Measurements from ENCODE around the gene CCDC191.

Gene CCDC191

GRCh38 chr3:114052216-114052615 lies 4.1 kb downstream of the CCDC191 start:
- no peak for DNase-seq

GRCh38 chr3:114043205-114043604 lies 13.1 kb downstream of the CCDC191 start:
- DNase-seq = no peak

DNA sequence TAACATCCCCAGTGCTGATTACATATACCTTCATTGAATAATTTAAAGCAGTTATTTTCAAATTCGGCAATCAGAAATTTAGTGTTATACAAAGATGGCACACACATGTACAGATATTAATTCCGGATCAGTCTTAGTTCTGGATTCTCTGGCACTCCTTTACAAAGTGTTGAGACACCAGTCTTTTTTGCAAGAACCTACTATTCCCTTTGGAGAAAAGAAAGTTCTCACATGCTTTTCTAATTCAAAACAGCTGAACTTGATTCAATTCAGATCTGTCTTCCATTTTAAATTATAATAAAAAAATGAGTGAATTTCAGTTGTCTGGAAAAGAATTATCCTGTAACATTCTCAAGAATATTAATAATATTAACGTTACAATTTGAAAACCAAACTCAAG lies 20.4 kb downstream of the CCDC191 start:
- DNase-seq = no peak

- no peak for DNase-seq
Measured at GRCh38 chr3:114034787-114035545, 21.4 kb downstream of the CCDC191 start.

- DNase-seq = no peak
Measured at GRCh38 chr3:114034211-114034610, 22.1 kb downstream of the CCDC191 start.

DNA sequence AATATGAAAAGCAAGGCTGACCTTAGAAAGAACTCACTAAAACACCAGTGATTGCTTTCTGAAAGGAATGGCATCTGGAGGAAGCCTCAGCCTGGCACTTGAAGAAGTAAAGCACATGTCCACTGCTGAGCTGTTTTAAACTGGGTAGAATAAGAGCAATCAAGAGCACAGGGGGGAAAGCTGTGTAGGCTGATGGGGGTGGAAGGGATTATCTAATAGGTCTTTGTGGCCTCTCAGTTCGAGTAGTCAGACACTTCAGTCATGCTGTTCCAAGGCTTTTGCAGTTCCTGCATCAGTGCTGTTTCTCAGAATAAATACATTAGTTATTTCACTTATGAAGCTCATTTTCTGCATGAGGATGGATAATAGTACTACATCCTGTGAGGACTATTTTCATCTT lies 22.6 kb downstream of the CCDC191 start:
- no peak for DNase-seq

GRCh38 chr3:114026331-114026730 lies 30.0 kb downstream of the CCDC191 start:
- no peak for DNase-seq

DNA sequence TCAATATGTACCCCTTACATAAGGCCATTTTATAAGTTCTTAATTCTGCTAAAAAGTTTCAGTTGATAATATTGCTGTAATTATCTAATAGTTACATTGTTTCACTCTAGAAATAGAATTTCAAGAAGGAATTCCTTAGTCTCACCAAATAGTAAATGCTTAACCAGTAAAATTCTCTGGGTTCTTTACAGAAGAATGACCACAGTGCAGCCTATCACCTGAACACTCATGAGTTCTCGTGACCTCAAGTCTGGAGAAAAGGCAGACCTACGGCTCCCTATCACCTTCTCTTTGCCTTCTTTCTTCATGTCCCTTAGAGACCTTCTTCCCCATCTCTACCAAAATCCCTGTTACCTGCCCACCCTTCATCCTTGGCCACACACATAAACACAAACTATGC lies 30.9 kb downstream of the CCDC191 start:
- DNase-seq = no peak

GRCh38 chr3:114022145-114022802 lies 34.1 kb downstream of the CCDC191 start:
- DNase-seq = no peak

DNA sequence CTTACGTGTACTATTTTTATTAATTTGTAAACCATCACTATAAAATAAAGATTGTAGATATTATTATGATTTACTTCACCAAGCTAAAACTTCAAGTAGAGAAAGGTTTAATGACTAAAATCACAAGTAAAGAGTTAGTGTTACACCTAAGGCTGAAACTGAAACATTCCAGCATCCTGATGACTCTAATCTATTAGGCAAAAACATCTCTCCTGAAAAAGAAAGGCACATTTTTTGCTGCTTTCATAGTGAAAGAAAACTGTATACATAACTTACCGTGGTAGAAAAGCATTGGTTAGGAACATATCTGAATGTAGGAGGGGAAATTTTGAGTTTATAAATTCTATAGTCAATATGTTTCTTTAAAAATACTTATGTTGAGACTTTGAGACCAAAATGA lies 35.4 kb downstream of the CCDC191 start:
- DNase-seq = no peak

GRCh38 chr3:114019486-114019885 lies 36.8 kb downstream of the CCDC191 start:
- no peak for DNase-seq

GRCh38 chr3:114014211-114014610 lies 42.1 kb downstream of the CCDC191 start:
- DNase-seq = no peak

- DNase-seq = no peak
Measured at GRCh38 chr3:114011059-114011797, 45.1 kb downstream of the CCDC191 start.

- DNase-seq = no peak
Measured at GRCh38 chr3:114005481-114005880, 50.8 kb downstream of the CCDC191 start.

GRCh38 chr3:113985541-113985940 lies 70.8 kb downstream of the CCDC191 start:
- DNase-seq = no peak

GRCh38 chr3:113983544-113983943 lies 72.8 kb downstream of the CCDC191 start:
- no peak for DNase-seq

DNA sequence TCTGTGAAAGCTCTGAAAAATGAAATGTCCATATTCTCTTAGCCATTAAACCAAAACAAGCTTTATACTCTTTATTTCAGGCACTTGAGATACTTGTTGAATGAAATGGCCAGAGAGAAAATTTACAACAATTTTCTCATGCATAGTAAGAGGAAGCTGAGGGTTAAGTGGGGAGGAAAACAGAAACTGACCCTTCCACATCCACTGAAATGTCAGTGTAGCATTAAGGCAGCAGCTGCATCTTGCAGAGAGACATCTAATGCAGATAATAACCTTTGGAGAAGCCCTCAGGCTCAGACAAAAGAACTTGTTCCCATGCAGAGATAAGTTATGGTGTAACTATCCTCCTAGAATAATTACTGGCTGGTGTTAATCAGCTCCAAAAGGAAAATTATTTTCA lies 74.5 kb downstream of the CCDC191 start:
- no peak for DNase-seq

- DNase-seq = no peak
Measured at GRCh38 chr3:113979916-113980315, 76.4 kb downstream of the CCDC191 start.

DNA sequence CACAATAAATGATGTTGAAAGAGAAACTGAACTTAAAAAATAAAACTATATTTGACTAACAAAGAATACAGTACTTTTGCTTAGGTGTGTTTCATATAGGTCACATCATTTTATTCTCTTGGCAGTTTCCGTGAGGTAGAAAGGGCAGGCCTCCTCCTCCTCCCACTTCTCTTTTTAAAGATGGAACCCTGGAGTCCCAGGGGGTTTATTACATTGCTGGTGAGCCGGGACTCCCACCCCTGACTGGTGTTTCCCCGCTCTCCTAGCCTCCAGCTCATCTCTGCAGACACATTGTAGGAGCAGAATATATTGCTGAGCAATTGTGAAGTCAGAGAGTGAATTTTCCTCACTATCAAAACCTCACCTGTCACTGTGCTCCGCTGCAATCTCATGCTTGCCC lies 78.5 kb downstream of the CCDC191 start:
- no peak for DNase-seq

DNA sequence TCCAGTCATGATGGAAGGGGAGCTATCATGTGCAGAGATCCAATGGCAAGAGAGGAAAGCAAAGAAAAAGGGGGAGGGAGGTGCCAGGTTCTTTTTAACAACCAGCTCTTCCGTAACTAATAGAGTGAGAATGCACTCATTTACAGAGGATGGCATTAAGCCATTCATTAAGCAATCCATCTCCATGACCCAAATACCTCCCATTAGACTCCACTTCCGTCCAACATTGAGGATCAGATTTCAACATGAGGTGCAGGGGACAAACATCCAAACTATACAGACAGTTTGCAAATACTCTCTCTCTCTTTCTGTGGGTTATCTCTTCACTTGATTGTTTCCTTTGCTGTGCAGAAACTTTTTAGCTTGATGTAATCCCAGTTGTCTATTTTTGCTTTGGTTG lies 87.3 kb downstream of the CCDC191 start:
- no peak for DNase-seq

DNA sequence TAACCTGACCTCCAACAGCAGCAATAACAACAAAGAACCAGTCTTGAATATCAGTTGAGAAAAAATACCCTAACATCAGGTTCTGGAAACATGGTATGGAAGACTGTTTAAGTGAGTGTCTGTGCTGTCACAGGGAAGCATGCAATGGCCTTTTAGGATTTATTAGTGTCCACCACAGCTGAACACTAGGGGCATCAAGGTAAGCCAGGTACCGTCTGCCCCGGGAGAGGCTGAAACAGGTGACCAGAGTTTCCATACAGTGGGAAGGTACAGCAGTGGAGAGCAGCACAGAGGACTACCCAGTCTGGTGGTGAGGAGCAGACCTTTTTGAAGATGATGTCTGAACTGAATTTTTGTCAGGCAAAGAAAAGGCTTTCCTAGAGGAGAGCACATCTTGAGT lies 90.2 kb downstream of the CCDC191 start:
- DNase-seq = no peak

- no peak for DNase-seq
Measured at GRCh38 chr3:113963879-113964278, 92.4 kb downstream of the CCDC191 start.

DNA sequence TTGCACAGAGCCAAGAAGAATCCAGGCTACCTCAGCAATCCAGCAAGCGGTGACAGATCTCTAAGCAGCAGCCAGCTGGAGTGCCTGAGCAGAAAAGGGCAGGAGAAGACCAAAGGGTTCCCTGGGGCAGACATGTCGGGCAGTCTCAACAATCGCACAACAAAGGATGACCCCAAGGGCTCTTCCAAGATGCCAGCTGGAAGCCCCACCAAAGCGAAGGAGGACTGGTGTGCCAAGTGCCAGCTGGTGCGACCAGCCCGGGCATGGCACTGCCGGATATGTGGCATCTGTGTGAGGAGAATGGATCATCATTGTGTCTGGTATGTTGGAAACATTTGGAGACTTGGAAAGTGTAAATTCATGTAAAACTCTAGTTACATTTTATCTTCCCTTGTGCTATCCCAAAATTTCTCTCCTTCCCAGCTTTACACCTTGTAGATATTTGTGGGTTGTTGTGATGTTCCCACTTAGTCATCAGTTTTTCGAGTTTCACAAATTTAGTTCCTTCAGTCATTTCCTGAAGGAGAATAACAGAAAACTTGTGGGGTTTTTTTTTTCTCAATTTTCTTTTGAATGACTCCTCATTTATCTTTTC lies 102.1 kb downstream of the CCDC191 start:
- no peak for DNase-seq

GRCh38 chr3:113953677-113954076 lies 102.6 kb downstream of the CCDC191 start:
- no peak for DNase-seq
